ENCODE measurements around the gene KCNJ3.

GRCh38 chr2:154776825-154777224 lies 78.3 kb downstream of the KCNJ3 start:
- TF ChIP-seq POLR2A (IDR thresholded peaks at IDR 0.05) (no peak), POLR2AphosphoS5 (IDR thresholded peaks at IDR 0.05) (no peak)

All from transverse colon (tissue), 3 donors.